HG02852 (cell line): Measurements from ENCODE around the gene PGM1.
"Not testable (repeated sequence)": the region's sequence is repeated elsewhere in the genome, so short reads cannot be mapped to it uniquely, and the experiment has no call there.

Experiments
- ATAC-seq: cut with Tn5 transposase; IDR thresholded peaks from one replicate; pipeline ENCODE4 v1.9.1; 2021; ENCODE audit warnings: mild to moderate bottlenecking, moderate library complexity; ENCODE audit not compliant: unreplicated experiment

The PGM1 gene

DNA sequence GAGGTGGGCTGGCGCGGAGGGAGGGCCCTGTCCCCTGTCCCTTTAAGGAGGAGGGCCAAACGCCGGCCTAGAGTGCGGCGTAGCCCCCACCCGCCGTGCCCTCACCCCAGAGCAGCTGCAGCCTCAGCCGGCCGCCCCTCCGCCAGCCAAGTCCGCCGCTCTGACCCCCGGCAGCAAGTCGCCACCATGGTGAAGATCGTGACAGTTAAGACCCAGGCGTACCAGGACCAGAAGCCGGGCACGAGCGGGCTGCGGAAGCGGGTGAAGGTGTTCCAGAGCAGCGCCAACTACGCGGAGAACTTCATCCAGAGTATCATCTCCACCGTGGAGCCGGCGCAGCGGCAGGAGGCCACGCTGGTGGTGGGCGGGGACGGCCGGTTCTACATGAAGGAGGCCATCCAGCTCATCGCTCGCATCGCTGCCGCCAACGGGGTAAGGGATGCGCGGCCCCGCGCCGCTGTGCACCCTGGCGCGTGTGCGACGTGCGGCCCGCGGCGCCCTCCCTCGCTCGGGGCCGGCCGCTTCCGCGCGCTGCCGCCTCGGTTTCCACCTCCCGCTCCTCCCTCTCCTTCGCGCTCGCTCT lies at the start of gene PGM1:
Gene PGM1, plus strand, starts transcription at position 109 of the 583 bp plus-strand sequence. Its CDS starts 78 bp downstream, at position 187.
- ATAC-seq, result peak; percentile 82

GRCh38 chr1:63545780-63546179 lies 47.4 kb upstream of the PGM1 start:
- no peak for ATAC-seq

GRCh38 chr1:63547621-63548294 lies 45.5 kb upstream of the PGM1 start:
- ATAC-seq, result no peak

DNA sequence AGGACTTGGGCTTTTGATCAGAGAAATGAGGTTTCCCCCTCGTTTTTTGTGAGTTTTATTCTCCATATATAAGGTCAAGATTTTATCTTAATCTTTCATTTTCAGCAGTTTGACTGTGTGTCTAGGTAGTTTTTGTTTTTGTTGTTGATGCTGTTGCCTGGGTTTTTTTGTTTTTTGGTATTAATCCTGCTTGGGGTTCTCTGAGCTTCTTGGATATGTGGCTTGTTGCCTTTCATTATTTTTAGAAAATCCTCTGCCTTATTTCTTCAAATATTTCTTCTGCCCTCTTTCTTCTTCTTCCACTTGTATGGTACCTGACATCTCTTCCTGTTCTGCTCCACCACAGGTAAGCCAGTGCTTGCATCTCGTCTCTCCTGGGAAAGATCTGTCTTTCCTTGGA lies 44.9 kb upstream of the PGM1 start:
- ATAC-seq, result no peak

GRCh38 chr1:63548877-63549276 lies 44.3 kb upstream of the PGM1 start:
- no peak for ATAC-seq

- ATAC-seq, result no peak
These were observed 37.7 kb upstream of the PGM1 start for GRCh38 chr1:63555480-63555879.

DNA sequence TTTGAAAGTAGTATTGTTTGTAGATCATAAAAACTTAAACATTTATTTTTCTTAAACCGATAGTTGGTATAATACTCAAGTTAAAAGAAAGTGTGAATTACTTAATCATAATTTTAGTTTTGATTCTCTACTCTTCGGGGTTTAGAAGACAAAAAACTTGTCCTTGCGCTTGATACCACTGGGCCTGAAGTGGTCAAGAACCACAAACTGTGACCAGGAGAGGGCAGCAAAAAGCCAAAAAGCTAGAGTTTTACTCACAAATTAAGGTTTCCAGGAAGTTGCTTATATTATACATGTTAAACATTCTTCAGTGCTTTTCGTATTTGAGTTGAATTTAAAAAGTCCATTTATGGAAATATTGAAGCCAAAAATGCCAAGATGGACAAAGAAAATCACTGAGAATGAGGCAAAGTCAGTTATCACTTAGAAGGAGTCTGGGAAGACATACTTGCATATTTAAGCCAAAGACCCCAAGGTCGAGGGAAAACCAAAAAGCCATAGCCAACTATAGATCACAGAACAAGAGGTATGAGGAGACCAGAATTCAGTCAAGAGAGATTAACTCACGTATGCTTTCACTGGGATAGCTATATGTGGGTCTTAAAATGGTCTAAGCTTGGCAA lies 35.7 kb upstream of the PGM1 start:
- no peak for ATAC-seq

DNA sequence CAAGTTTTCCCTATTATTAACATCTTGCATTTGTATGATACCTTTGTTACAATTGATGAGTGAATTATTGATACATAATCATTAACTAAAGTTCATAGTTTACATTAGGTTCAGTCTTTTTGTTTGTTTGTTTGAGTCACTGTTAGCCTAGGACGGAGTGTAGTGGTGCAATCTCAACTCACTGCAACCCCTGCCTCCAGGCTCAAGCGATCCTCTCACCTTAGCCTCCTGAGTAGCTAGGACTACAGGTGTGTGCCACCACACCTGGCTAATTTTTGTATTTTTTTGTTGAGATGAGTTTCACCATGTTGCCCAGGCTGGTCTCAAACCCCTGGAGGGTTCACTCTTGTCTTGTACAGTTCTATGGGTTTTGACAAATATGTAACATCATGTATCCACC lies 33.9 kb upstream of the PGM1 start:
- ATAC-seq, result no peak

GRCh38 chr1:63563745-63564144 lies 29.5 kb upstream of the PGM1 start:
- ATAC-seq, result no peak

- no peak for ATAC-seq
These were observed 24.1 kb upstream of the PGM1 start for GRCh38 chr1:63569068-63569467.

DNA sequence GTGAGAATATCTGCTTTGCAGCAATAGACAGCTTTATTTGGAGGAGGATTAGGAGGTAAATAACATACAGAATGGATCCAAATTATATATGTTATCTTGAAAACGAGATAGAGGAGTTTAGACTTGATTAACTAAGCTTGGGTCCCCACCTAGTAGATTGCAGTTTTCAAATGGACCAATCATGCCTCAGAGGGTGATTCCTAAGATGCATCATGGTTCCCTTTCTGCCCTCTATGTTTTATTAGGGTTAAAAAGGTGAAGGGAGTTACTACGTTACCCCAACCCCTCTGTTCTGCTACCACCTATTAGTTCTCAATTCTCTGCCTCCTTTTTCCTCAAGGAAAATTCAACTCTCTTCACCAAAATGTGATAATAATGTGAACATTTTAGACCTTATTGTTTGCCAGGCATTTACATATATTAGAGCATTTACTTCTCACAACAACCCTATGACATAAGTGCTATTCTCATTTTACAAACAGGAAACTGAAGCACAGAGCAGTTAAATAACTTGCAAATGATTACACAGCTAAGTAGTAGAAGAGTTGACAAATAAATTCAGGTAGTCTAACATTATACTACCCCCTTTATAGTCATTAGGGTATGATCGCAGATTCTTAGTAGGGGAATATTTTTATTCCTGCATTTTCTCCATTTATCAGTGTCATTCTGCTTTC lies 23.4 kb upstream of the PGM1 start:
- ATAC-seq, result no peak

- ATAC-seq, result not testable (repeated sequence)
These were observed 20.5 kb upstream of the PGM1 start for GRCh38 chr1:63572686-63573085.

DNA sequence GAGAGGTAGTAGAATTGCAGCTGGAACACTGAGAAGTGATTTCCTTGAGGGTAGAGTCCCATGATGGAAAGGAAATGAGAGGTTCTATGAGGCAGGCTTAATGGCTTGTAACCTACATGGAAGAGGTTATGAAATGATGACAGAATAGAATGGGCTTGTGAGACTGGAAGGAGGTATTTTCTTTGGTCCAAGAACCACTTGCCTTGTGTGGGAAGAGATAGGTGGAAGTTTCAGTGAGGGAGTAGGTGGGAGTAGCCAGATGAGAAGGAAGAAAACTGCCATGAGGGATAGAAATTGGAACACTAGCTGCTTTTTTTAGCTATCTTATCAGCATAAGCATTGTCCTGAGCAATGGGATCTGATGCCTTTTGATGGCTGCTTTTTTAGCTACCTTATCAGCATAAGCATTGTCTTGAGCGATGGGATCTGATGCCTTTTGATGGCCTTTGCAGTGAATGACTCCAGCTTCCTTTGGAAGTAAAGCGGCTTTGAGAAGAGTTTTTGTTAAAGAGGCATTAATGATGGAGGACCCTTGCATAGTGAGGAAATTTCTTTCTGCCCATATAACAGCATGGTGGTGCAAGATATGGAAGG lies 18.9 kb upstream of the PGM1 start:
- ATAC-seq, result not testable (repeated sequence)

GRCh38 chr1:63575340-63575826 lies 17.8 kb upstream of the PGM1 start:
- peak; percentile 44 for ATAC-seq

DNA sequence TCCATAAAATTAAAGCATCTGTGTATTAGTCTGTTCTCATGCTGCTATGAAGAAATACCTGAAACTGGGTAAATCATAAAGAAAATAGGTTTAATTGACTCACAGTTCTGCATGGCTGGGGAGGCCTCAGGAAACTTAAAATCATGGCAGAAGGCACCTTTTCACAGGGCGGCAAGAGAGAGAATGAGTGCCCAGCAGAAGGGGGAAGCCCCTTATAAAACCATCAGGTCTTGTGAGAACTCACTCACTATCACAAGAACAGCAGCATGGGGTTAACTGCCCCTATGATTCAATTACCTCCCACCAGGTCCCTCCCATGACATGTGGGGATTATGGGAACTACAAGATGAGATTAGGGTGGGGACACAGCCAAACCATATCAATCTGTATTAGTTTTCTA lies 6.9 kb upstream of the PGM1 start:
- not testable (repeated sequence) for ATAC-seq

DNA sequence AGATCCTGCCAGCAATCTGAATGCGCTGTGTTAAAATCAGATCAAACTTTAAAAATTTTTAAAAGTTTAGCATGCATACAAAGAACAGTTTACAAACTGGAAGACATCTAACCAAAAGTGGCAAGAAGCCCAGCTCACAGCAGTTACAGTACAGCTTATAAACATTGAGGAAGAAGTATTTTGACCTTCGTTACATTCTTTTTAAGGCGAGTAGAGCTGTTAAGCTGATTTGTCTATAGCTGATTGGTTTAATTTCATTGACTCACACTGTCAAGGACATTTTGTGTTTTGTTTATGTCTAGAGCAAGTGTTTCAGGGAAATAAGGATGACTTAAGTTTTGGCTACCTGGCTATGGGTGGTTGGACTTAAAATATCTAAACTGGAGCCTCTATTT lies 3.0 kb upstream of the PGM1 start:
- ATAC-seq, result no peak

GRCh38 chr1:63592536-63593302 lies 492 bp upstream of the PGM1 start:
- ATAC-seq, result no peak

DNA sequence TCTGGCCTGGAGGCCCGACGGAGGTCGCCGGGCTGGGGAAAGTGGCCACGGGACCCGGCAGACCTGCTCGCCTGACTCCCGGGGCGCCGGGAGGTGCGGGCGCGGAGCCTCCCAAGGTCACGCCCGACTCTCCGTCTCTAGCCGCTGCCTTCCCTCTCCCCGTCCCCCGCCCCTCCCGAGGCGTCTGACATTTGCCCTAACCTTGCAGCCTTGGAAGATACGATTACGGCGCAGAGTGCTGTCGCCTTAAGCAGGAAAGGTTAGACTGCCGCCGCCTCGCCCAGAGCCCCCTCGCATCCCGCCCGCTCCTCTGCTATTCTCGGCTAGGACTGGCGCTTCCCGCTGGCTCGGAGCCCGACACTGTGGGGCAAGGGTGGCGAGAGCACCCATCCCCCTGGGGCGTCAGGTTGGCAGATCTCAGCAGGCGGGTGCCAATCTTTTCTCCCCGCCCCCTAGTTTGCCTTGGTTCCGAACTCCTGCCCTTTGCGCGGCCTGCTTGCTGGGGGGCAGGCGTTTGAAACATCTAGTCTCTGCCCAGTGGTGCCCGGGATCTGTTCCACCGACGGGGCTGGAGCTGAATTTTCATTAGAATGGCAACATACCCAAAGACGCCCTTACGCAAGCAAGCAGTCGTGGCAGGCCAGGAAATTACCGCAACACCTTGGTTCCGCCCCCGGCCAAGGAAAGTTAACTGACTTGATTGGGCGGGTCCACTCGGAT lies 835 bp downstream of the PGM1 start:
- peak; percentile 45 for ATAC-seq

GRCh38 chr1:63595435-63595834 lies 2.2 kb downstream of the PGM1 start:
- ATAC-seq, result no peak

DNA sequence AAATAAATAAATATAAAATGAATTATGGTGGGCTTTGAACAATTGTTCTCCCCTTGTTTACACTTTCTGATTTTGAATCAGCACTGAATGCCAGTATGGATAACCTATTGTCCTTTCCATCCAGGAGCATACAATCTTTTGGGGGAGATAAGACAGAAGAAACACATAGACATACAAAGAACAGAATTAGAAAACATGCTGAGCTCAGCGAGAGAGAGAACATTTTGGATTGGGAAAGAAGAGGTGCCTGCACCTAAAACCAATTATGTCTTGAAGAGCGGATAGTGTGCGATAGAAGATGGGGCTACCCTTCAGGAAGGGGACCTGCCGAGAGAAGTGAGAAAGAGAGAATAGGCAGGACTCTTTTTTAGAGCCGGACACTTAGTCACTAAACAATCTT lies 6.6 kb downstream of the PGM1 start:
- ATAC-seq, result no peak
